Measurements from ENCODE around the gene QSER1. TPM values are rescaled to one million over a fixed set of nuclear protein-coding genes. Genes with fewer than 3 reads are reported as not detected.

QSER1 gene
- total RNA-seq, 1 donor from 2014 or later, result 48.4 TPM

DNA sequence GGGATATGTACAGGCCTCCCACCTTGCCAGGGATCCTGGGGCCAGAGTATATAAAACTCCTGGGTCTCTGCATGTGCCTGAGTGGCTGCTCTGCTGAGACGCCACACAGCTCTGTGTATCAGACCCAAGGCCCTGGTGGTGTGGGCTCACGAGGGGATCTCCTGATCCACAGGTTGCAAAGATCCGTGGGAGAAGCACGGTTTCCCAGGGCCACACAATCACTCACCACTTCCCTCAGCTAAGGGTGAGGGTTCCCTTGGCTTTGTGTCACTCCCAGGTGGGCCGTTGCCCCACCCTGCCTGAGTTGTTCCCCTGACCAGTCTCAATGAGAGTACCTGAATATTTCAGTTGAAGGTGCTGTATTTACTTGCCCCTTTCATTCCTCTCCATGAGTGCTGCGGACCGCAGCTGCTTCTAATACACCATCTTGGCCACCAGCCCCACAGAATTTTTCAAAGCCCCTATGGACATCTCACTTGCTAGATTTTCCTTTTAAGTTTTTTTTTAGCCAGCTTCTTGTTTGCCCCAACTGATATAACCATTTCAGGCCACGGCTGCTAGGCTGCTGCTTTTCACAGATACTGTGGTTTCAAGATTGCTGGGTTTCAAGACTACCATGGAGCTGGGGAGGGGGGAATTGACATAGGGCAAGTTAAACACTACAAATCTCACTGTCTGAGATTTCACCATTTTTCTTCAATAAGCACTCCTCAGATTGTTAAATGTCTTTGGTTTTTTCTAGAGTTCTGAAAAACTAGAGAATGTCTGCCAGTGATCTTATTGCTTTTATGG lies 109.3 kb downstream of the QSER1 start:
- DNase-seq (ENCODE audit: low spot score, unreplicated experiment), result no peak
- Mint-ChIP-seq H3K36me3 (ENCODE audit: insufficient read depth) (peaks cover 2% of the 10 kb centered on the region), H3K4me3 (ENCODE audit: low read depth) (peak overlapping the region; percentile 17), H3K9me3 (ENCODE audit: low read depth) (peaks cover 10% of the 10 kb centered on the region), H3K27me3 (peaks cover 5% of the 10 kb centered on the region), H3K27ac (peak overlapping the region; percentile 84), H3K4me1 (ENCODE audit: low read depth) (peaks cover 15% of the 10 kb centered on the region)
- TF ChIP-seq, protein P1, sequence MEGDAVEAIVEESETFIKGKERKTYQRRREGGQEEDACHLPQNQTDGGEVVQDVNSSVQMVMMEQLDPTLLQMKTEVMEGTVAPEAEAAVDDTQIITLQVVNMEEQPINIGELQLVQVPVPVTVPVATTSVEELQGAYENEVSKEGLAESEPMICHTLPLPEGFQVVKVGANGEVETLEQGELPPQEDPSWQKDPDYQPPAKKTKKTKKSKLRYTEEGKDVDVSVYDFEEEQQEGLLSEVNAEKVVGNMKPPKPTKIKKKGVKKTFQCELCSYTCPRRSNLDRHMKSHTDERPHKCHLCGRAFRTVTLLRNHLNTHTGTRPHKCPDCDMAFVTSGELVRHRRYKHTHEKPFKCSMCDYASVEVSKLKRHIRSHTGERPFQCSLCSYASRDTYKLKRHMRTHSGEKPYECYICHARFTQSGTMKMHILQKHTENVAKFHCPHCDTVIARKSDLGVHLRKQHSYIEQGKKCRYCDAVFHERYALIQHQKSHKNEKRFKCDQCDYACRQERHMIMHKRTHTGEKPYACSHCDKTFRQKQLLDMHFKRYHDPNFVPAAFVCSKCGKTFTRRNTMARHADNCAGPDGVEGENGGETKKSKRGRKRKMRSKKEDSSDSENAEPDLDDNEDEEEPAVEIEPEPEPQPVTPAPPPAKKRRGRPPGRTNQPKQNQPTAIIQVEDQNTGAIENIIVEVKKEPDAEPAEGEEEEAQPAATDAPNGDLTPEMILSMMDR (IDR thresholded peaks at IDR 0.05; ENCODE audit: unreplicated experiment), result no peak

DNA sequence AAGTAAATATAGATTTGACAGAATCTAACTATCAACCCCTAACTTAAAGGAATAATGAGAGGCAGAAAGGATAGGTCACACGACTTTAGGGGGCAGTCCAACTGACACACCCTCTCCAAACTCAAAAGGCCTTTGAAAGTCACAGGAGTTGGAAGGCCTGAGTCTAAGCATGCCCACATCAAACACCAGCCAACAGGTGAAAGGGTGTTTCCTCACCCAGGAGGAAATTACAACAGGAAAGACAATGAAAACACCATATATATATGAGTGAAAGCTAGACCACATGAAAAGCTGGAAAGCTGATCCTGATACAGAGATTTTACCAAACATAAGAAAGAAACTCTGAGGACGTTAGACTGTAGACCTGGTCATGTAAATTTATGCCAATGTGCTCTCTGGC lies 112.6 kb downstream of the QSER1 start:
- TF ChIP-seq, protein P1 (IDR thresholded peaks at IDR 0.05; ENCODE audit: unreplicated experiment), result no peak
- no peaks in the 10 kb centered on the region for H3K36me3 Mint-ChIP-seq (ENCODE audit: insufficient read depth)
- no peak for DNase-seq (ENCODE audit: low spot score, unreplicated experiment)
- no peak overlapping the region for H3K4me3 Mint-ChIP-seq (ENCODE audit: low read depth)
- peaks cover 15% of the 10 kb centered on the region for H3K4me1 Mint-ChIP-seq (ENCODE audit: low read depth)
- peaks cover under 1% of the 10 kb centered on the region for H3K27me3 Mint-ChIP-seq
- no peaks in the 10 kb centered on the region for H3K9me3 Mint-ChIP-seq (ENCODE audit: low read depth)
- no peak overlapping the region for H3K27ac Mint-ChIP-seq

DNA sequence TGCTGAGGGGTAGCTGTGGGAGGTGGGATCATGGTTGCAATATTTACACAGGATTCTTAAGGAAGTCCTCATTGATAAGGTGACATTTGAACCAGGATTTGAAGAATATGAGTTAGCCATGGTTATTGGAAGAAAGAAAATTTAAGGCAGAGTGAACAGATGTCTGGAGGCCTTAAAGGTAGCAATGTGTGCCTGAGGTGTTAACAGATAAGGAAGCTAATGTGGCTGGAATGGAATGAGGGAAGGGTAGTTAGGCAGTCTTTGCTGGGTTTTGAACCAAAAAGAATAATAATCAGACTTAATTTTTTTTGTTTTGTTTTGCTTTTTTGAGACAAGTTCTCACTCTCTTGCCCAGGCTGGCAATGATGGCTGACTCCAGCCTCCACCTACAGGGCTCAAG lies 113.4 kb downstream of the QSER1 start:
- Mint-ChIP-seq H3K36me3 (ENCODE audit: insufficient read depth) (no peaks in the 10 kb centered on the region), H3K4me3 (ENCODE audit: low read depth) (no peak overlapping the region), H3K4me1 (ENCODE audit: low read depth) (peaks cover 15% of the 10 kb centered on the region), H3K9me3 (ENCODE audit: low read depth) (no peaks in the 10 kb centered on the region), H3K27ac (no peak overlapping the region), H3K27me3 (no peaks in the 10 kb centered on the region)
- no peak for DNase-seq (ENCODE audit: low spot score, unreplicated experiment)
- TF ChIP-seq, protein P1 (IDR thresholded peaks at IDR 0.05; ENCODE audit: unreplicated experiment), result no peak

DNA sequence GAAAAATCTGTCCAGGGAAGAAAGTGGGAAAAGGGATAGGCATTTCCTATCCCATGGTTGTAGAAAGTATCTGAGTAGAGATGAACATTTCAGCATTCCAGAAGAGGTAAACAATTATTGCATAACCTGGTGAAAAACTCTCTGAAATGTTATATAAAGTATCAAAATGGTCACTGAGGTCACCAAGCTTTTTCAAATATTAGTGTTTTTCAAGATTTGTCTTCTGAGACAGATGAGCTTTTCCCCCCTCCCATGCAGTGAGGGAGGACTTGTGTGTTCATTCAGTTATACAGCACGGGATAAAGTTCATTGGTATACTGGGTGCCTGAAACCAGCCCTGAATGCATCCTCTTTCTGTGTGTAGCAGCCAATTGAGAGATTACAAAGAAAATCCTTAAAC lies 121.1 kb downstream of the QSER1 start:
- Mint-ChIP-seq H3K9me3 (ENCODE audit: low read depth) (no peaks in the 10 kb centered on the region), H3K27me3 (peaks cover 35% of the 10 kb centered on the region), H3K4me1 (ENCODE audit: low read depth) (peaks cover 8% of the 10 kb centered on the region), H3K36me3 (ENCODE audit: insufficient read depth) (no peaks in the 10 kb centered on the region), H3K27ac (no peak overlapping the region), H3K4me3 (ENCODE audit: low read depth) (no peak overlapping the region)
- no peak for DNase-seq (ENCODE audit: low spot score, unreplicated experiment)
- TF ChIP-seq, protein P1 (IDR thresholded peaks at IDR 0.05; ENCODE audit: unreplicated experiment), result no peak

DNA sequence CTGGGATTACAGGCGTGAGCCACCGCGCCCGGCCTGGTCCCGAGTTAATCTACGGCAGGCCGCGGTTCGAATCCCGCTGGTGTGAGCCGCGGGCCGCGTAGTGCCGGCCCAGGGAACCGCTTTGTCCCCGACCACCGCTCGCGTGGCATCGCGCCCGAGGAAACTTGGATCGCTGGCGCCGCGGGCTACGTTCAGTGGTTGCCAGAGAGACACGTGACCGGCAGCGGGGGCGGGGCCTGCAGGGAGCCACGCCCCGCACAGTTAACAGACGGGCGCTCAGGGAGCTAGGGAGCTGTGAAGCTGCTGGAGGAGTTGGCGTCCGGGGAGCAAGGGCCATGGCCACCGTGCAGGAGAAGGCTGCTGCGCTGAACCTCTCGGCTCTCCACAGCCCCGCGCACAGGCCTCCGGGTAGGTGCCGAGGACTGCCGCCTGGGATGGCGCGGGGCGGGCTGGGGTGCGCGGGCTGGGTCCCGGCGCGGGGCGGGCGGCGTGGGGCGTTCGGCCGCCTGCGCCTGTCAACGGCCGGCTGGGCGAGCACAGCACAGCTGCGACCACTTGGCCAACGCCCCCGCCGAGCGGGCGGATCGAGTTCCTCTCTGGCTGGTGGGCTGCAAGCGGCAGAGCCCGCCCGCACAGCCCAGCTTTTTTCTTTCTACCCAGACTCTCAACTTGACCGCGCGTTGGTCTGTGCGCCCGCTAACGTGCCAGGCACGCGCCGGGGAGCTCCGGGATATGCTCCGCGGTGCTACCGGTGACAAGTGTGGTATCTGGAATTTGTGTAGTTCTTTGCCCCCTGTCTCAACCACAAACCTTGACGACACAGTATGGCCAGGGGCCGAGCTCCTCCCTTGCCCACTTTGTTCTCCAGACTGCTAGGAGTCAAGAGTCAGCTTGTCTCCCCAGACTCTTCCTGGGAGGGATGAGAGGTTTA lies 123.3 kb downstream of the QSER1 start, which contains the start of gene DEPDC7:
Gene DEPDC7, plus strand, starts transcription at position 258 of the 931 bp plus-strand sequence. Its CDS starts 78 bp downstream, at position 336.
- H3K27me3 Mint-ChIP-seq, result peaks cover 37% of the 10 kb centered on the region
- H3K4me3 Mint-ChIP-seq (ENCODE audit: low read depth), result peak within 1 kb of the TSS; percentile 75
- peaks cover 8% of the 10 kb centered on the region for H3K4me1 Mint-ChIP-seq (ENCODE audit: low read depth)
- TF ChIP-seq, protein P1 (IDR thresholded peaks at IDR 0.05; ENCODE audit: unreplicated experiment), result no peak
- DNase-seq (ENCODE audit: low spot score, unreplicated experiment), result peak; percentile 74
- peak within 1 kb of the TSS; percentile 80 for H3K27ac Mint-ChIP-seq
- H3K36me3 Mint-ChIP-seq (ENCODE audit: insufficient read depth), result no peaks in the 10 kb centered on the region
- H3K9me3 Mint-ChIP-seq (ENCODE audit: low read depth), result no peaks in the 10 kb centered on the region

Measured in progenitor cell of endocrine pancreas (in vitro differentiated cells).